ENCODE data around the gene SCO1.

Gene SCO1

GRCh38 chr17:10635290-10635689, 62.0 kb downstream of the SCO1 start:
- no peak overlapping the region for H3K4me3 ChIP-seq (ENCODE audit: low read depth, low read length)
- H3K27me3 ChIP-seq (replicated peaks) = no peaks in the 10 kb centered on the region
- H3K36me3 ChIP-seq (replicated peaks) = no peaks in the 10 kb centered on the region
- H3K27ac ChIP-seq = no peak overlapping the region
- in situ Hi-C loops (cut with HindIII; ENCODE audit: low pct_ligation_motif_present, low sequenced_read_pairs) = no loop called here
- DNase-seq = no peak
- no peak for TF ChIP-seq CTCF (IDR thresholded peaks at IDR 0.05; ENCODE audit: low read depth, low read length, missing control alignments)

GRCh38 chr17:10633738-10634379, 63.5 kb downstream of the SCO1 start:
- no peak for DNase-seq
- Histone ChIP-seq H3K27ac (no peak overlapping the region), H3K27me3 (replicated peaks) (no peaks in the 10 kb centered on the region), H3K36me3 (replicated peaks) (no peaks in the 10 kb centered on the region), H3K4me3 (ENCODE audit: low read depth, low read length) (no peak overlapping the region)
- no peak for TF ChIP-seq CTCF (IDR thresholded peaks at IDR 0.05; ENCODE audit: low read depth, low read length, missing control alignments)
- in situ Hi-C loops (cut with HindIII; ENCODE audit: low pct_ligation_motif_present, low sequenced_read_pairs) = no loop called here

GRCh38 chr17:10631701-10632100, 65.6 kb downstream of the SCO1 start:
- in situ Hi-C loops (cut with HindIII; ENCODE audit: low pct_ligation_motif_present, low sequenced_read_pairs) = no loop called here

GRCh38 chr17:10631048-10631700, 66.2 kb downstream of the SCO1 start:
- no peak overlapping the region for H3K4me3 ChIP-seq (ENCODE audit: low read depth, low read length)
- H3K27ac ChIP-seq = no peak overlapping the region
- no peaks in the 10 kb centered on the region for H3K27me3 ChIP-seq (replicated peaks)
- peak; percentile 89 for TF ChIP-seq CTCF (IDR thresholded peaks at IDR 0.05; ENCODE audit: low read depth, low read length, missing control alignments)
- in situ Hi-C loops (cut with HindIII; ENCODE audit: low pct_ligation_motif_present, low sequenced_read_pairs) = no loop called here
- no peak for DNase-seq
- H3K36me3 ChIP-seq (replicated peaks) = no peaks in the 10 kb centered on the region

More at GRCh38 chr17:10631701-10632100, 65.6 kb downstream of the SCO1 start:
- no peak overlapping the region for H3K27ac ChIP-seq
- no peak for TF ChIP-seq CTCF (IDR thresholded peaks at IDR 0.05; ENCODE audit: low read depth, low read length, missing control alignments)
- no peak for DNase-seq
- H3K4me3 ChIP-seq (ENCODE audit: low read depth, low read length) = no peak overlapping the region
- no peaks in the 10 kb centered on the region for H3K36me3 ChIP-seq (replicated peaks)
- H3K27me3 ChIP-seq (replicated peaks) = no peaks in the 10 kb centered on the region

- Histone ChIP-seq H3K27me3 (replicated peaks) (no peaks in the 10 kb centered on the region), H3K4me3 (ENCODE audit: low read depth, low read length) (no peak overlapping the region)
- in situ Hi-C loops (cut with HindIII; ENCODE audit: low pct_ligation_motif_present, low sequenced_read_pairs) = no loop called here
Observed at GRCh38 chr17:10629706-10630105, 67.6 kb downstream of the SCO1 start.

More at GRCh38 chr17:10629706-10630105, 67.6 kb downstream of the SCO1 start:
- no peak for TF ChIP-seq CTCF (IDR thresholded peaks at IDR 0.05; ENCODE audit: low read depth, low read length, missing control alignments)
- Histone ChIP-seq H3K27ac (no peak overlapping the region), H3K36me3 (replicated peaks) (no peaks in the 10 kb centered on the region)
- no peak for DNase-seq
